GM20000 (cell line): ENCODE results near the gene CMIP.
A peak's percentile ranks its signal among the peaks of the same experiment; 100 is the strongest.

Experiments used
- DNase-seq: peaks from one replicate; pipeline ENCODE4 v3.0.0; 2012; ENCODE audit warnings: low spot score
- TF ChIP-seq, protein P1 (sequence below): IDR thresholded peaks from 2 replicates; pipeline ENCODE4 v1.5.1; 2012; ENCODE audit warnings: mild to moderate bottlenecking, control low read depth; ENCODE audit errors: extremely low read depth, missing control alignments

The CMIP gene

GRCh38 chr16:81513204-81514040 lies 68.8 kb downstream of the CMIP start:
- TF ChIP-seq, protein P1, sequence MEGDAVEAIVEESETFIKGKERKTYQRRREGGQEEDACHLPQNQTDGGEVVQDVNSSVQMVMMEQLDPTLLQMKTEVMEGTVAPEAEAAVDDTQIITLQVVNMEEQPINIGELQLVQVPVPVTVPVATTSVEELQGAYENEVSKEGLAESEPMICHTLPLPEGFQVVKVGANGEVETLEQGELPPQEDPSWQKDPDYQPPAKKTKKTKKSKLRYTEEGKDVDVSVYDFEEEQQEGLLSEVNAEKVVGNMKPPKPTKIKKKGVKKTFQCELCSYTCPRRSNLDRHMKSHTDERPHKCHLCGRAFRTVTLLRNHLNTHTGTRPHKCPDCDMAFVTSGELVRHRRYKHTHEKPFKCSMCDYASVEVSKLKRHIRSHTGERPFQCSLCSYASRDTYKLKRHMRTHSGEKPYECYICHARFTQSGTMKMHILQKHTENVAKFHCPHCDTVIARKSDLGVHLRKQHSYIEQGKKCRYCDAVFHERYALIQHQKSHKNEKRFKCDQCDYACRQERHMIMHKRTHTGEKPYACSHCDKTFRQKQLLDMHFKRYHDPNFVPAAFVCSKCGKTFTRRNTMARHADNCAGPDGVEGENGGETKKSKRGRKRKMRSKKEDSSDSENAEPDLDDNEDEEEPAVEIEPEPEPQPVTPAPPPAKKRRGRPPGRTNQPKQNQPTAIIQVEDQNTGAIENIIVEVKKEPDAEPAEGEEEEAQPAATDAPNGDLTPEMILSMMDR = no peak
- no peak for DNase-seq

DNA sequence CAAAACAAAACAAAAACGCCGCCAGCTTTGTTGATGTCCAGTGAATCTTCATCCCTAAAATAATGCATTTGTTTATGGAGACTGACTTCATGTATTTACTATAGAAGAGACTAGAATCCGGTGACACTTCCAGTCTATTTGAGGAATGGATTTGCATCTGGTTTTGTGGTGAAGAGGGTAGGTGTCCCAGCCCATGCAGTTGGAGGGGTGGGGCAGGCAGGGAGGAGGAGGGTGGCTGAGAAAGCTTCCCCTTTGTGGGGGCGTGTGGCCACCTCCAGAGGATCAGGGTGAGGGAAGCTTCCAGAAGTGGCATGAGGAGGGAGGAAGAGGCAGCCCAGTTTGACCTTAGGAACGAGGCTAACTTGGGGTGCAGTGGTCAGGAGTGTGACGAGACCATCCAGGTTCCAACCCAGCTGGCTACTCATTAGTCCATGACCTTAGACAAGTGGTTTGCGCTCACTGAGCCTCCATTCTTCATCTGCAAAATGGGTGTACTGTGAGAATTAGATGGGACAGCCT lies 69.5 kb downstream of the CMIP start:
- TF ChIP-seq, protein P1 = no peak
- DNase-seq = peak; percentile 45

DNA sequence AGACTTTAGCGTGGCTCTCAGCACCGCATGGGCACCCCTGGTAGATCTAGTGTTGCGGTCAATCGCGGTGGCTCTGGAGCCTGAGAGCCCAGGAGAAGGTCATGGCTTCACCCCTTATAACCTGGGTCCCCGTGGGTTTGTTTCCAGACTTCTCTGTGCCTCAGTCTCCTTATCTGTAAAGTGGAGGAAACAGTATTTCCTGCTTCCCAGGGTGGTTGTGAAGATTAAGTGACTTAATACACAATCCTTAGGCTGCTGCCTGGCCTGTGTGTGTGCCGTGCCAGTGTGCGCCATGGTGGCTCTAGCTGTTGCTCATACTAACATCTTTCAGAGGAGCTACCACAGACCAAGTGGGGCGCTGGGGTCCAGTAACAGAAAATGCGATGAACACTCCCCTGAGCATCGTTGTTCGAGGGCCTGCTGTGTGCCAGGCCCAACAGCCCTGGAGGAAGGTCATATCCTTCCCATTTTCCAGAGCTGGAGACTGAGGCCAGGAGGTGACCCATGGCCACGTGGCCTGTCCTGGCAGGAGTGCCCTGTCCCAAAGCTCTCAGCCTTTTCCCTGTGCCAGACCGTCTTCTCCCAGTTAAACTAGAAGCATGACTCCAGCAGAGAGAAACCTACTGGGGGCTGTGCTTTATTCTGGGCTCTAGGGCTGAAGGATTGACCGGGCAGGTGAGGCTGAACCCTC lies 70.1 kb downstream of the CMIP start:
- TF ChIP-seq, protein P1 = no peak
- DNase-seq = no peak

GRCh38 chr16:81515281-81515680 lies 70.7 kb downstream of the CMIP start:
- TF ChIP-seq, protein P1 = no peak
- DNase-seq = no peak

DNA sequence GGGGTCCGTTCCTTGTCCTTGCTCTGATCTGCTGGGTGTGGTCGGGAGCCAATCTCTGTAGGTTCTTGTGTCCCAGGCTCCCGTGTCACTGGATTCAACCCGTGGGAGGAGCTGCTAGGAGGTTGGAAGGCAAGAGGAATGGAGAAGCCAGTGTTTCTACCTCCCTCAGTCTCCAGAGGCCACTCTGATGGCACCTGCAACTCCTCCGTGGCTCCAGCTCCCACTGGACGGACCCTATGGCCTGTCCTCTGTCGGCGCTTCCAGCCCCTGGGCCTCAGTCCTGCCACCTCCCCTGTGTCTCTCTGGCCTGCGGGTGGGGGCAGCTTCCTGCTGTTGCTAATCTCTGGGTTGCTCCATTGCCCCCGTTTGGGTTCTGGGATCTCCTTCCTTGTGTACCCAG lies 71.1 kb downstream of the CMIP start:
- DNase-seq = no peak
- TF ChIP-seq, protein P1 = no peak

DNA sequence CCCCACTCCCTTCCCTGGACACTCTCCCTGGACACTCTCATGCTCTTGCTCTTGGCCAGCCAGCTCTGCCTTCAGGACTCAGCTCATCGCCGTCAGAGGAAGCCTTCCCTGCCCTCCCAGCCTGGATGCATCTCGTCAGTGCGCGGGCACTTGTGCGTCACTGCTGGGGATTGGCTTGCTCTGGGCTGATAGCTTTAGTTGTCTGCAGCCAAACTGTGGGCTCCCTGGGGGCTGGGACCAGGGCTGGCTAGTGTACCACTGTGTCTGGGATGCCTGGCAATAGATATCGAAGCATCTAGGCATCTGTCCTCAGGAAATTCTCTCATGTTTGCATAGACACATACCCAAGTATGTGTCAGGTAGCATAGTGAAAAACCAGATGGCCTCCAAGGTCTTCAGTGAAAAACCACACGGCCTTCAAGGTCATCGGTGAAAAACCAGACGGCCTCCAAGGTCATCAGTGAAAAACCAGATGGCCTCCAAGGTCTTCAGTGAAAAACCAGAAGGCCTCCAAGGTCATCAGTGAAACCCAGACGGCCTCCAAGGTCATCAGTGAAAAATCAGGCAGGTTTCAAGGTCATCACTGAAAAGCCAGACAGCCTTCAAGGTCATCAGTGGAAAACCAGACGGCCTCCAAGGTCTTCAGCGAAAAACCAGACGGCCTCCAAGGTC lies 72.0 kb downstream of the CMIP start:
- TF ChIP-seq, protein P1 = no peak
- no peak for DNase-seq

- no peak for DNase-seq
- TF ChIP-seq, protein P1 = no peak
These were observed 72.5 kb downstream of the CMIP start for GRCh38 chr16:81517150-81517499.
